Dendritic cell treated with granulocyte-macrophage colony-stimulating factor and Interleukin-4, amounts not matched to agents 40 ng/mL and 50 ng/mL, for 4 days (primary cell): ENCODE results near the gene THUMPD2.
"Not testable (repeated sequence)": the region's sequence is repeated elsewhere in the genome, so short reads cannot be mapped to it uniquely, and the experiment has no call there.

Experiments used
- H3K27ac Mint-ChIP-seq: one replicate; pipeline ENCODE4 v1.8.0; 2022; ENCODE audit warnings: mild to moderate bottlenecking, mixed read lengths
- H3K27me3 Mint-ChIP-seq: one replicate; pipeline ENCODE4 v1.8.0; 2022; ENCODE audit warnings: mild to moderate bottlenecking, mixed read lengths
- H3K36me3 Mint-ChIP-seq: one replicate; pipeline ENCODE4 v1.8.0; 2022; ENCODE audit warnings: low read depth, mixed read lengths
- H3K4me1 Mint-ChIP-seq: one replicate; pipeline ENCODE4 v1.8.0; 2022; ENCODE audit warnings: low read depth, mixed read lengths
- H3K4me3 Mint-ChIP-seq: one replicate; pipeline ENCODE4 v1.8.0; 2022; ENCODE audit warnings: mild to moderate bottlenecking, moderate library complexity, mixed read lengths
- H3K9me3 Mint-ChIP-seq: one replicate; pipeline ENCODE4 v1.8.0; 2022; ENCODE audit warnings: mixed read lengths
- intact Hi-C: fragments of 100-400 bp; cut with micrococcal nuclease; formaldehyde crosslinking; loops from one replicate; pipeline ENCODE4 v1.15.0; 2022

The THUMPD2 gene

DNA sequence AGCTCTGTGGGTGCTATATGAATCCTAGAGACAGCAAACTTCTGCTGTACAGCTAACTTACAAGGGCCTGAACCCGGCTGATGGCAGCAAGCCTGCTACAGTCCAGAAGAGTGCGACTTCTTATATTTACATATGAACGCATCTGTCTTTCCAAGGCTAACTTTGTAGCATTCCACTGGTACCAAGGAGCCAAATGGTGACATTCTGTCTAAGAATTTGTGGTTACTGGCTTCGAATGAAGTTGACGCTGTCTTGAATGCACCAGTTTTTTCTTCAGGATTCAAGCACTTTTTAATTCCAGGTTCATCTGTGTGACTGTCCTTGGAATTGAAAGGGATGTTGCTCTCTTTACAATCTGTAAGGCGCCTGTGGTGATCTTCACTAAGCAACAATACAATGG lies 42.4 kb downstream of the THUMPD2 start:
- Mint-ChIP-seq H3K9me3 (no peaks in the 10 kb centered on the region), H3K27ac (no peak overlapping the region), H3K4me3 (no peak overlapping the region), H3K27me3 (no peaks in the 10 kb centered on the region), H3K36me3 (peaks cover 61% of the 10 kb centered on the region), H3K4me1 (peaks cover 47% of the 10 kb centered on the region)
- intact Hi-C loops = no loop called here

DNA sequence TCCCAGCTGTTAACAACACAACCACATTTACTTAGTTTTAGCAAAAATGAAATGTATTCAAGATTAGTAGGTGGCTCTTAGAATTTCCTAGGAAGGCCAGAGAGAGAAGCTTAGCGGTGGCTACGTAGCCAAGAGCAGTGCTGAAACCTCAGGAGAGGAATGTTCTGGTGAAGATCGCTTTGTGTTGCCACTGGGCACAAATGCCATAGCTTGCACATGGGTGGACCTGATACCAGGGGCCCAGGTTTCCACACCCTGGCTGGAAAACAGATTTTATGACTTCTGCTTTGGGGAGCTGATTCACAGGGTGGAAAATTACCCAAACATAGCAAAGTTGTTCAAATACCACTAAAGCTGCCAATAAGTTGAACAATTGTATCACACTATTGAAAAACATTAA lies 43.4 kb downstream of the THUMPD2 start:
- no peak overlapping the region for H3K4me3 Mint-ChIP-seq

GRCh38 chr2:39734445-39734844 lies 44.6 kb downstream of the THUMPD2 start:
- intact Hi-C loops = no loop called here
- no peak overlapping the region for H3K27ac Mint-ChIP-seq

More for the DNA sequence above, 43.4 kb downstream of the THUMPD2 start:
- Mint-ChIP-seq H3K27ac (no peak overlapping the region), H3K4me1 (peaks cover 42% of the 10 kb centered on the region), H3K36me3 (peaks cover 55% of the 10 kb centered on the region), H3K9me3 (no peaks in the 10 kb centered on the region), H3K27me3 (no peaks in the 10 kb centered on the region)
- intact Hi-C loops = no loop called here

DNA sequence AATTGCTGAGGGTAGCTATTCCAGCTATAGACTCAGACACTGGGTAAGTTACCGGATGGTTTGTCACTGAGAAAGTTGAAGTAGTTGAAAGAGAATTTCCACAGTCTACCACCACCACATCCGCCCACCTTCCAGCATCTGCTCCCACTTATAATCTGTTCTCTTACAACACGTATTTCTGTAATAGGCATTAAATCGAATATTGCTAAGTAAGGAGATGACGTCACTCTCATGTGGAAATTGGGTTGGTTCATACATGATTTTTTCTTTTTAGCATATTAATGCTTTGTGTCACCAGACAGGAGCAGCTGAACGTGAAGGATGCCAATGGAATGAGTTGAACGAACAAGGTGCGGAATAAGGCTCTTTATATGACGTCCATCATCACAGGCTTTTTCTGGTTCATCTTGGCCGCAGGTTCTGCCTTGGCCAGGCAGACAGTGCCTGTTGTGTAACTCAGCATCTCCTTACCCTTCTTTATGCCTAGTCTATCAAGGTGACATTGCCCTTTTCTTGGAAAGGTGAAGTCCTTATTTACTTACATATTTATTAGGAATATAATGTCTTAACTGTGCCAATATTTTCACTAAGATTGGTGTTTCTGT lies 45.9 kb downstream of the THUMPD2 start:
- no peaks in the 10 kb centered on the region for H3K9me3 Mint-ChIP-seq
- intact Hi-C loops = no loop called here
- H3K27ac Mint-ChIP-seq = no peak overlapping the region
- no peak overlapping the region for H3K4me3 Mint-ChIP-seq
- H3K4me1 Mint-ChIP-seq = peaks cover 26% of the 10 kb centered on the region
- H3K27me3 Mint-ChIP-seq = no peaks in the 10 kb centered on the region
- peaks cover 46% of the 10 kb centered on the region for H3K36me3 Mint-ChIP-seq

More at GRCh38 chr2:39734445-39734844, 44.6 kb downstream of the THUMPD2 start:
- Mint-ChIP-seq H3K4me3 (no peak overlapping the region), H3K36me3 (peaks cover 53% of the 10 kb centered on the region), H3K27me3 (no peaks in the 10 kb centered on the region), H3K9me3 (no peaks in the 10 kb centered on the region), H3K4me1 (peaks cover 37% of the 10 kb centered on the region)

- Mint-ChIP-seq H3K27me3 (no peaks in the 10 kb centered on the region), H3K9me3 (no peaks in the 10 kb centered on the region), H3K27ac (no peak overlapping the region), H3K36me3 (peaks cover 39% of the 10 kb centered on the region), H3K4me3 (no peak overlapping the region), H3K4me1 (peaks cover 19% of the 10 kb centered on the region)
- intact Hi-C loops = no loop called here
Observed at GRCh38 chr2:39732482-39732881, 46.6 kb downstream of the THUMPD2 start.

- Mint-ChIP-seq H3K4me1 (peaks cover 14% of the 10 kb centered on the region), H3K27ac (no peak overlapping the region), H3K4me3 (no peak overlapping the region), H3K36me3 (peaks cover 30% of the 10 kb centered on the region), H3K27me3 (no peaks in the 10 kb centered on the region), H3K9me3 (no peaks in the 10 kb centered on the region)
- intact Hi-C loops = no loop called here
Observed at GRCh38 chr2:39731546-39731945, 47.5 kb downstream of the THUMPD2 start.

DNA sequence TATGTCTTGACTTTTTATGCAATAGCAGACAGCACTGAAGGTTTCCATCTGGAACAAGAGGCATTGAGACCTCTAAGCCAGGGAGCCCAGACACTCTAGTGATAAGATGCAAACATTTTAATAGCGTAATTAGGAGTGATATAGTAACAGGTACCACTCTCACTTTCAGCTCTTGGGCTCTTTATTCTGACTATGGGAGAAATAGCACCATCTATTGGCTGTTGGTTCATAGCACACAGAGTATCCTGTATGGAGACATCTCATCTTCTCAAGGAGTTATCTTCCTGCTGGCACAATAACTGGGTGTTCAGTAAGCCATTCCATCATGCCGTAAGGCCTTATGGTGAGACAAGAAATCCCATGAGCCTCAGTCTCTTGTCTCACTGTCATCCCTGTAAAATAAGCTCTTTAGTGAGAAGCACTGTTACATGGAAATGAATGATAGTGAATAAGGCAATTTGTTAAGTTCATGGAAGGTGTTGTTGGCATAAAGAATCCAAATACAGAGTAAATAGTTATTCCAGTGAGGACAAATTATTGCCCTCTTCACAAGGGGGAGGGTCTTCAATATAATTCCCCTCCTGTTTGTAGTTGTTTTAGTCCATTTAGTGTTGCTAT lies 48.3 kb downstream of the THUMPD2 start:
- intact Hi-C loops = no loop called here
- H3K4me1 Mint-ChIP-seq = peaks cover 14% of the 10 kb centered on the region
- no peaks in the 10 kb centered on the region for H3K9me3 Mint-ChIP-seq
- H3K4me3 Mint-ChIP-seq = no peak overlapping the region
- no peak overlapping the region for H3K27ac Mint-ChIP-seq
- H3K27me3 Mint-ChIP-seq = peaks cover 3% of the 10 kb centered on the region
- H3K36me3 Mint-ChIP-seq = peaks cover 29% of the 10 kb centered on the region

GRCh38 chr2:39730276-39730675 lies 48.8 kb downstream of the THUMPD2 start:
- Mint-ChIP-seq H3K36me3 (peaks cover 24% of the 10 kb centered on the region), H3K9me3 (no peaks in the 10 kb centered on the region), H3K27ac (no peak overlapping the region), H3K4me1 (peaks cover 13% of the 10 kb centered on the region), H3K4me3 (no peak overlapping the region), H3K27me3 (peaks cover 3% of the 10 kb centered on the region)
- intact Hi-C loops = no loop called here

DNA sequence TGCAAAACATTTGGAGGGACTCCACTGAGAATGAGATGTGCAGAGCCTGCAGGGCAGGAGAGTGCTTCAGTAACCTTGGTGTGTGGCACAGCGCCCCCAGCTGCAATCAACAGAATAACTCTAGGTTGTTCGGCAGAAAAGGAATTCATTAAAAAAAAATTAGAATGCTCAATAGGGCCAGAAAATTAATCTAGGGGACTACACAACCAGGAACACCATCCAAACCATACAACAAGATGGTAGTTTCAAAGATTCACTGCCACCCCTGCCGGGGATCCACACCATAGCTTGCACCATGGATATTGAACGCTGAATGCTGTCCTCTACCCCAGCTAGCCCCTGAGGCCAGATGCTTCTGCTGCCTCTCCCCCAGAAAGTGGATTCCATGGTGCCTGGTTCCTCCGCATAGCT lies 50.1 kb downstream of the THUMPD2 start:
- Mint-ChIP-seq H3K27me3 (peaks cover 3% of the 10 kb centered on the region), H3K36me3 (peaks cover 11% of the 10 kb centered on the region), H3K27ac (no peak overlapping the region), H3K4me1 (peaks cover 5% of the 10 kb centered on the region), H3K9me3 (no peaks in the 10 kb centered on the region), H3K4me3 (no peak overlapping the region)
- intact Hi-C loops = loop anchor here (2.0 kb wide), 1 partner anchor 348 kb away; no protein-coding TSS in a partner anchor

GRCh38 chr2:39728085-39728484 lies 51.0 kb downstream of the THUMPD2 start:
- not testable (repeated sequence) for H3K36me3 Mint-ChIP-seq, H3K9me3 Mint-ChIP-seq, H3K4me3 Mint-ChIP-seq, H3K27me3 Mint-ChIP-seq, H3K27ac Mint-ChIP-seq, H3K4me1 Mint-ChIP-seq
- intact Hi-C loops = loop anchor here (2.0 kb wide), 1 partner anchor 347 kb away; no protein-coding TSS in a partner anchor

- intact Hi-C loops = no loop called here
- Mint-ChIP-seq H3K36me3 (no peaks in the 10 kb centered on the region), H3K9me3 (no peaks in the 10 kb centered on the region), H3K4me1 (no peaks in the 10 kb centered on the region), H3K27me3 (peaks cover 3% of the 10 kb centered on the region), H3K27ac (no peak overlapping the region), H3K4me3 (no peak overlapping the region)
Observed at GRCh38 chr2:39725401-39725800, 53.7 kb downstream of the THUMPD2 start.

- Mint-ChIP-seq H3K27ac (no peak overlapping the region), H3K9me3 (no peaks in the 10 kb centered on the region), H3K27me3 (peaks cover 3% of the 10 kb centered on the region), H3K4me3 (no peak overlapping the region), H3K36me3 (no peaks in the 10 kb centered on the region), H3K4me1 (no peaks in the 10 kb centered on the region)
- intact Hi-C loops = no loop called here
Observed at GRCh38 chr2:39724828-39725144, 54.3 kb downstream of the THUMPD2 start.

GRCh38 chr2:39723946-39724827 lies 54.9 kb downstream of the THUMPD2 start:
- no peaks in the 10 kb centered on the region for H3K4me1 Mint-ChIP-seq
- H3K27ac Mint-ChIP-seq = no peak overlapping the region
- intact Hi-C loops = no loop called here
- H3K4me3 Mint-ChIP-seq = no peak overlapping the region
- H3K27me3 Mint-ChIP-seq = peaks cover 3% of the 10 kb centered on the region
- H3K36me3 Mint-ChIP-seq = no peaks in the 10 kb centered on the region
- no peaks in the 10 kb centered on the region for H3K9me3 Mint-ChIP-seq

- no peaks in the 10 kb centered on the region for H3K9me3 Mint-ChIP-seq
- H3K27ac Mint-ChIP-seq = no peak overlapping the region
- H3K4me3 Mint-ChIP-seq = no peak overlapping the region
- H3K27me3 Mint-ChIP-seq = peaks cover 3% of the 10 kb centered on the region
- no peaks in the 10 kb centered on the region for H3K36me3 Mint-ChIP-seq
- intact Hi-C loops = no loop called here
- H3K4me1 Mint-ChIP-seq = no peaks in the 10 kb centered on the region
Observed at GRCh38 chr2:39723497-39723896, 55.6 kb downstream of the THUMPD2 start.
